Measurements from ENCODE around the gene SLC16A9. TPM values are rescaled to one million over a fixed set of nuclear protein-coding genes. Genes with fewer than 3 reads are reported as not detected.

The SLC16A9 gene
- total RNA-seq, 1 donor from 2014 or later: 2.4 TPM

- no peak for DNase-seq (ENCODE audit: low spot score)
Measured at GRCh38 chr10:59631237-59631636, 78.4 kb downstream of the SLC16A9 start.

DNA sequence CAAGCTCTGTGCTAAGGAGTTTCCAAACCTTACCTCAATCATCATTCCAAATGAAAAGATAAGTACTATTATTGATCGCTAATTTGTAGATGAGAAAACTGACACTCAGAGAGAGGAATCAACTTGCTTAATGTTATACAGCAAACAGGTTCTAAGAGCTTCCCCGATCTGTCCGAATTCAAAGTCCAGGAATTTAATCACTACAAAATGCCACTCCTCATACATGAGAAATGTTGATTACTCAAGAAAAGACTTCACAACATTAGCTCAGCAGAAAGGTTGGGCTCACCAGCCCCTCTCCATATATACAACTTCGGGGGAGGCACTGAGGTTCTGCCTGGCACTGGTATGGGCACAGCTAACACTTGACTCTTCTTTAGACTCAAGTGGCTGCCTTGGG, 80.7 kb downstream of the SLC16A9 start:
- DNase-seq (ENCODE audit: low spot score): no peak

DNA sequence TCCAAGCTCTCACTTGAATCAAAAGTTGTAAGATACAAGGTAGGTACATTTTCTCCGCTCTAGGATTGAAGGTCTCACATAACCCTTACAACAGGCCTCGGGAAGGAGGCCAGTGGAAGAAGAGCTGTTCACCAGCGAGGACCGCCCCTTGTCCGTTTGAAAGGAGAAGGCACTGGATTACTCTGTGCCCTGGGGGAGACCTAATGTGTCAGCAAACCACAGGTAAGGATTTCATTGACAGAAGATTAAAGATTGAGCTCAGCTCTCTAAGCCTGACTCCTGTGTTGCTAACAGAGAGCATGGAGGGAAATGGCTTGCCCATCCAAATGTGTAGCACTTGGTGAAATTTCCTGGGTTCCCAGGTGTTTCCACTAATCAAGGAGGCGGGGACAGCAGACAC, 81.2 kb downstream of the SLC16A9 start:
- DNase-seq (ENCODE audit: low spot score): no peak

DNA sequence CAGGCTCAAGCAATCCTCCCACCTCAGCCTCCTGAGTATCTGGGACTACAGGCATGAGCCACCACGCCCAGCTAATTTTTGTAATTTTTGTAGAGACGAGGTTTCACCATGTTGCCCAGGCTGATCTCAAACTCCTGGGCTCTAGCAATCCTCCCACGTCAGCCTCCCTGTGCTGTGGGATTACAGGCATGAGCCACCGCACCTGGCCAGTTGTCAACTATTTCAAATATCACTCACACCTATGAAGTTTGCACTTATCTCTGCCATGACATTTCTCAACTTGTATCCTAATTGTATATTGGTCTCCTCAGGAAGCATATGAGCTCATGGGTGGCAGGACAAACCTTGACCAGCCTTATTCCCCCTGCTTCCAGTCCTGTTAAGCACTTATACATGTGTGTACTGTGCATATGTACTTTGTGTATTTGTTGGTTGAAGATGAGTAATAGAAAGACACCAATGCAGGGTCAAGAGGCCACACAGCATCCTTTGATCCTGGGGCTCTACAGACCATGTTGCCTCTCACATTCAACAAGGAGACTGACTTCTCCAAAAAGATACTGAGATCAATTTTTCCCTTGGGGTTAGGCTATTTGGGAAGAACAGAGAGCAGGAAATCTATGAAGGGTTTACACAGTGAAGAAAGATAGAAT, 82.2 kb downstream of the SLC16A9 start:
- no peak for DNase-seq (ENCODE audit: low spot score)

- DNase-seq (ENCODE audit: low spot score): no peak
Measured at GRCh38 chr10:59626523-59626869, 83.2 kb downstream of the SLC16A9 start.

- DNase-seq (ENCODE audit: low spot score): peak; percentile 91
Measured at GRCh38 chr10:59625721-59626522, 83.7 kb downstream of the SLC16A9 start.

GRCh38 chr10:59624951-59625350, 84.7 kb downstream of the SLC16A9 start:
- DNase-seq (ENCODE audit: low spot score): no peak

DNA sequence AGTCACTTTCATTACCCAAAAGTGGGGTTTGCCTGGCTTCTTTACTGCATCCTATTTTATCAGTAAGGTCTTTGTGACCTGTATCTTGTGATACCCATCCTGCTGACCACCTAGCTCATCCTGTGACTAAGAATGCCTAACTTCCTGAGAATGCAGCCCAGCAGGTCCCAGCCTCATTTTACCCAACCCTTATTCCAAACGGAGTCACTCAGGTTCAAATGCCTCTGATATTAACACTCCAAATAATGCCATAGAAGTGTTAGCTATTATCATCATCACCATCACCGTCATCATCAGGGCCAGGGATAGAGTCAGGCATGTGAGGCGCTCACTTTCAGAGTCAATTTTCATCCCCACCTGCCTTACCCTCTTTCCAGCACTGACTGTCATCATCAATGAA, 85.5 kb downstream of the SLC16A9 start:
- DNase-seq (ENCODE audit: low spot score): no peak

DNA sequence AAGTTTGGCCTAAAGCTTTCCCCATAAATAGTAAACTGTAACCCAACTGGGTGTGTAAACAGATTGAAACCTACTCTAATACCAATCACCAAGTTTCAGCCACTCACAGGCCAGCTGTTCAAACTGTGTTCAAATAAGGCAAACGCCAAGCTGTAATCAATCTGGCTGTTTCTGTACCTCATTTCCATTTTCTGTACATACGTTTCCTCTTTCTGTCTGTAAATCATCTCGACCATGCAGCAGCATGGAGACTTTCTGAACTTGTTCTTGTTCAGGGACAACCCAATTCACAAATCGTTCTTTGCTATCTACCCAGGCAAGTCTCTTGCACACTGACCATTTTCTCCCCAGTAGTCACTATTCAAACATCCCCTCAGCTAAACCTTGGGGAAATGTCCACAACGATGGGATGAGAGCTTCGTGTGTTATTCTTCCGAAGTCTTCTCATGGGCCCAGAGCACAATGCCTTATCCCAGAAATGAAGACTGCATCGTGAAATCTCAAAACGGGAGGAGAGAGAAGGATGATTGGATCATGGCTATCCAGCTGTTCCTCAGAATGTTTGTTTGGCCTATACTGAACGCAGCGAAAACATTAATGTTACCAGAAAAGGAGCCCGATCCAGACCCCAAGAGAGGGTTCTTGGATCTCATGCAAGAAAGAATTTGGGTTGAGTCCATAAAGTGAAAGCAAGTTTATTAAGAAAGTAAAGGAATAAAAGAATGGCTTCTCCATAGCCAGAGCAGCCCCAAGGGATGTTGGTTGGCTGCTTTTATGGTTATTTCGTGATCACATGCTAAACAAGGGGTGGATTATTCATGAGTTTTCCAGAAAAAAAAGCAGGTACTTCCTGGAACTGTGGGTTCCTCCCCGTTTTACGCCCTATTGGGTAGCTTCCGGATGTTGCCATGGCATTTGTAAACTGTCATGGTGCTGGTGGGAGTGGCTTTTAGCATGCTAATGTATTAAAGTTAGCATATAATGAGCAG, 86.2 kb downstream of the SLC16A9 start:
- DNase-seq (ENCODE audit: low spot score): no peak

DNA sequence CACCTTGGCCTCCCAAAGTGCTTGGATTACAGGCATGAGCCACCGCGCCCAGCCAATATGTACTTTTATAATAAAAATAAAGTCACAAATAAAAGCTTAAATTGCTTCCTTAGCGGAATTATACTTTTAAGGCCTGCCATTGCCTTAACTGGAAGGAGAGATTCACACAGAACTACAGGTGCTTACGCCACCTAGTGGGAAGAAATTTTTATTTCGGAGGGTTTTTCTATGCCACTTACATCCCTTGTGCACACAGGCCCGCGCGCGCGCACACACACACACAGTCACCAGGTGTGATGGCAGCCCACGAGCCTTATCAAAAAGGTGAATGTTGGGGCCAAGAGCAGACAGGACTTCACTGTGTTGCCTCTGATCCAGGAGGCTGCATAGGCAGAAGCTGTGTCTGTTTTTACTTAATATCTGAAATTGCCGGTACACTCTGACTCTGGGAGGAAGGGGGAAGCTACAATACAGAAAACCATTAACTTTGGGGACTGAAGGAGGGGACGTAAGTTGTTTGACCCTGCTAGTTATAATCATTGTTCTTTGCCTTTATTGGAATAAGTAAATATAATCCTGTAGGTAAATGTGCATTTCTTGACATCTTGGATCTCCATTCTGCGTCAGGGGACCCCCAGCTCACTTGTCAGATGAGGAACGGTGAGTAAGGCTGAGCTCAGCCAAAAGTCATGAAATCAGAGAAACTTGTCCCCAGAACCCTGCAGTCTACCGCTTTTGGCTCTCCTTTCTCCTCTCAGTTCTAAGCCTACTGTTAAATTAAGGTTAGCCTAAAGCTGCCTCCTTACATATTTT, 87.1 kb downstream of the SLC16A9 start:
- peak; percentile 66 for DNase-seq (ENCODE audit: low spot score)

GRCh38 chr10:59621771-59622170, 87.9 kb downstream of the SLC16A9 start:
- DNase-seq (ENCODE audit: low spot score): no peak

- DNase-seq (ENCODE audit: low spot score): no peak
Measured at GRCh38 chr10:59618666-59619065, 91.0 kb downstream of the SLC16A9 start.

GRCh38 chr10:59617996-59618395, 91.7 kb downstream of the SLC16A9 start:
- no peak for DNase-seq (ENCODE audit: low spot score)

DNA sequence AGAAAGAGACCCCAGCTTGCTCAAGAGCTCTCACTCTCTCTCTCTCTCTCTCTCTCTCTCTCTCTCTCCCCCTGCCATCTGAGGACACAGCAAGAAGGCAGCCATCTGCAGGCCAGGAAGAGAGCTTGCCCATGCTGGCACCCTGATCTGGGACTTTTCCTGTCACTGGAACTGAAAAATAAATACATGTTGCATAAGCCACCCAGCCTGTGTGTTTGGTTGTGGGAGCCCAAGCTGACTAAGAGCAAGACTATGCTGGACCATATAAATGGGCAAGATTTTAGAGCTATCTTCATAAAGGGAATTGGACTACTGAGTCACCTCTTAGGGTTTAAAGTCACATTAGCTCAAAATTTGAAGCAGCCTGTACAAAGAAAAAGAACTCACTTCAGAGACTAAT, 98.6 kb downstream of the SLC16A9 start:
- DNase-seq (ENCODE audit: low spot score): no peak

DNA sequence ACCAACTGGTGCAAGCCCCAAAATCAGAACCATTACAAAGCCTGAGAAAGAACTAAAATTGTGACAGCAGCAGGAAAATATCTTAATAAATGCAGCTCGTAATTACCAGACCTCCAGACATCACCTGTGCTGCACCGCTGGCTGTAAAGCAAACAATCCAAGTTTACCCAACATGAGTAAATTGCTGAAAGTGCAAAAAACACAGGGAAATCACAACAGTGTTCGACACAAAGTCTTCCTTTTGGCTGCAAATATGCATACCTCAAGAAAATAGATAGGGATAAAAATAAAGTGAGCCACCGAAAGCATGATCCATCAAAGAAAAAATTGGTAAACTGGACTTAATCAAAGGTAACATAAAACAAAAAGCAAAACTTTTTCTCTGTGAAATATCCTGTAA, 101.7 kb downstream of the SLC16A9 start:
- no peak for DNase-seq (ENCODE audit: low spot score)

GRCh38 chr10:59606551-59606961, 103.1 kb downstream of the SLC16A9 start:
- peak; percentile 41 for DNase-seq (ENCODE audit: low spot score)

GRCh38 chr10:59601985-59602384, 107.7 kb downstream of the SLC16A9 start:
- DNase-seq (ENCODE audit: low spot score): no peak

All from umbilical cord (tissue), 2 donors.